Nephron progenitor cell (in vitro differentiated cells): ENCODE measurements around the gene VPREB3.

Source experiments
- DNase-seq: peaks from one replicate; pipeline ENCODE4 v3.0.0; 2021
- H3K27ac Mint-ChIP-seq: 2 replicates; pipeline ENCODE4 v1.8.0; 2021; ENCODE audit warnings: mild to moderate bottlenecking, moderate library complexity, mixed read lengths
- H3K27me3 Mint-ChIP-seq: 2 replicates; pipeline ENCODE4 v1.8.0; 2021; ENCODE audit warnings: mild to moderate bottlenecking, low read depth, mixed read lengths; ENCODE audit not compliant: poor library complexity
- H3K36me3 Mint-ChIP-seq: 2 replicates; pipeline ENCODE4 v1.8.0; 2021; ENCODE audit warnings: low read depth, mixed read lengths
- H3K4me1 Mint-ChIP-seq: 2 replicates; pipeline ENCODE4 v1.8.0; 2021; ENCODE audit warnings: mixed read lengths
- H3K4me3 Mint-ChIP-seq: 2 replicates; pipeline ENCODE4 v1.8.0; 2021; ENCODE audit warnings: mild to moderate bottlenecking, moderate library complexity, mixed read lengths
- H3K9me3 Mint-ChIP-seq: 2 replicates; pipeline ENCODE4 v1.8.0; 2021; ENCODE audit warnings: mild to moderate bottlenecking, moderate library complexity, mixed read lengths
- TF ChIP-seq, protein P1 (sequence below): fragments of 200-600 bp; sonication (generic); IDR thresholded peaks from 2 replicates; pipeline ENCODE4 v1.5.0; 2021; ENCODE audit warnings: antibody characterized with exemption

Gene VPREB3, protein sequence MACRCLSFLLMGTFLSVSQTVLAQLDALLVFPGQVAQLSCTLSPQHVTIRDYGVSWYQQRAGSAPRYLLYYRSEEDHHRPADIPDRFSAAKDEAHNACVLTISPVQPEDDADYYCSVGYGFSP

DNA sequence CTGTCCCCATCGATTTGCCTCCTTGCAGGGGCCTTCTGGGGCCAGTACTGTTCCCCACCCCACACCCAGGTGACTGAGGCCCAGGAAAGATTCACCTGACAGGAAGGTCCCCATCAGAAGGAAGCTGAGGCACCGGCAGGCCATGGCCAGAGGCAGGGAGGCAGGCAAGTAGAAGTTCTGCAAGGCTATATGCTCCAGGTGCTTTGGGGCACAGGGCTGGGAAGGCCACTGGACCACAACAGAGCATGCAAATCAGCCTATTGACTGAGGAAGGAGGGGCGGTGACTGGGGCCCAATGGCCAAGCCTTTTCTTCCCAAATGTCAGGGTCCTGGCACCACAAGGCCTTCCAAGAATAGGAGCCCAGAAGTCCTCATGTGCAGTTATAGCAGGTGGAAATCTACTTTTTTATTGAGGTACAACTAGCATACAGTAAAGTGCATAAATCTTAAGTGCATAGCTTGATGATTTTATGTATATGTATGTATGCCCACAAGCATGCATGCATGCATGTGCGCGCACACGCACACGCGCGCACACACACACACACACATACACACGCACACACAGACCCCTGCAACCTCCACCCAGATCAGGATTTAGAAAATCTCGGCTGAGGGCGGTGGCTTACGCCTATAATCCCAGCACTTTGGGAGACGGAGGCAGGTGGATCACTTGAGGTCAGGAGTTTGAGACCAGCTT is at the start of gene VPREB3:
TSS of gene VPREB3 (minus strand) at position 206 of the 700 bp plus-strand sequence. CDS start at position 144, 62 bp downstream.
- peaks cover 13% of the 10 kb centered on the region for H3K27me3 Mint-ChIP-seq
- H3K9me3 Mint-ChIP-seq = no peaks in the 10 kb centered on the region
- H3K27ac Mint-ChIP-seq = no peak within 1 kb of the TSS
- H3K4me1 Mint-ChIP-seq = peaks cover 41% of the 10 kb centered on the region
- no peak for DNase-seq
- TF ChIP-seq, protein P1, sequence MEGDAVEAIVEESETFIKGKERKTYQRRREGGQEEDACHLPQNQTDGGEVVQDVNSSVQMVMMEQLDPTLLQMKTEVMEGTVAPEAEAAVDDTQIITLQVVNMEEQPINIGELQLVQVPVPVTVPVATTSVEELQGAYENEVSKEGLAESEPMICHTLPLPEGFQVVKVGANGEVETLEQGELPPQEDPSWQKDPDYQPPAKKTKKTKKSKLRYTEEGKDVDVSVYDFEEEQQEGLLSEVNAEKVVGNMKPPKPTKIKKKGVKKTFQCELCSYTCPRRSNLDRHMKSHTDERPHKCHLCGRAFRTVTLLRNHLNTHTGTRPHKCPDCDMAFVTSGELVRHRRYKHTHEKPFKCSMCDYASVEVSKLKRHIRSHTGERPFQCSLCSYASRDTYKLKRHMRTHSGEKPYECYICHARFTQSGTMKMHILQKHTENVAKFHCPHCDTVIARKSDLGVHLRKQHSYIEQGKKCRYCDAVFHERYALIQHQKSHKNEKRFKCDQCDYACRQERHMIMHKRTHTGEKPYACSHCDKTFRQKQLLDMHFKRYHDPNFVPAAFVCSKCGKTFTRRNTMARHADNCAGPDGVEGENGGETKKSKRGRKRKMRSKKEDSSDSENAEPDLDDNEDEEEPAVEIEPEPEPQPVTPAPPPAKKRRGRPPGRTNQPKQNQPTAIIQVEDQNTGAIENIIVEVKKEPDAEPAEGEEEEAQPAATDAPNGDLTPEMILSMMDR = no peak
- peaks cover 6% of the 10 kb centered on the region for H3K36me3 Mint-ChIP-seq
- no peak within 1 kb of the TSS for H3K4me3 Mint-ChIP-seq

DNA sequence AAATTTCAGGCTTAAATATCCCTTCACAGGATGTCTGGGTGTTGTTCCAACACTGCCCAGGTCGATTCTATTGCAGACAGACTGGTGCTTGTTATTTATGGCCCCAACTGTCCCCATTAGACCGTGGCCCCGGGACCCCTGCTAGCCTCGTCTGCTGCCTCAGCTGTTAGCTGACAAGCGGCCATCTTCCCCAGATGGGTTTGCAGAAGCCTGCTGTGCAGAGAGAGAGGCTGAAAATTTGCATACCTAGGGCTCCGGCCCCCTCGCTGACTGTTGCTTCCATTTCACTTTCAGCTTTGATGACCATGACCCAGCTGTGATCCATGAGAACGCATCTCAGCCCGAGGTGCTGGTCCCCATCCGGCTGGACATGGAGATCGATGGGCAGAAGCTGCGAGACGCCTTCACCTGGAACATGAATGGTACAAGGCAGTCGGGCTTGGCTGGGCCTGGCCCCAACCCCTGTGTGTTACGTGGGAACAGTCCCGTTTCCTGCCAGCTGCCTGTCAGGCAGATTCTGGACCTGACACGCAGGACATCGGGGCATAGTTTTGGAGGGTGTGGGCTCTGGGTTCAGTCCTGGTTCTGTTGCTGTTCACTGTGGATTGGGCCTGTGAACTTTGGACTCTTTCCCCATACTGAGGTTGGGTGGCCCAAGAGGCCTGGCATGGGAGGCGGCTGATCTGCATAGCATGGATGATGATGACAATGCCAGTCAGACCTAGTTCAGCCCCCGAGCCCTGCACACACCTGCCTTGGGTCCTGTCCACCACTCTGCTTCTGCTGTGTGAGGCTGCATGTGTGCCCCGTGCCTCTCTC is 49.0 kb upstream of the VPREB3 start:
- Mint-ChIP-seq H3K4me3 (no peak overlapping the region), H3K4me1 (peaks cover 8% of the 10 kb centered on the region), H3K36me3 (peaks cover 90% of the 10 kb centered on the region), H3K9me3 (no peaks in the 10 kb centered on the region), H3K27me3 (peaks cover 3% of the 10 kb centered on the region), H3K27ac (peak overlapping the region; percentile 61)
- TF ChIP-seq, protein P1 = no peak
- no peak for DNase-seq

DNA sequence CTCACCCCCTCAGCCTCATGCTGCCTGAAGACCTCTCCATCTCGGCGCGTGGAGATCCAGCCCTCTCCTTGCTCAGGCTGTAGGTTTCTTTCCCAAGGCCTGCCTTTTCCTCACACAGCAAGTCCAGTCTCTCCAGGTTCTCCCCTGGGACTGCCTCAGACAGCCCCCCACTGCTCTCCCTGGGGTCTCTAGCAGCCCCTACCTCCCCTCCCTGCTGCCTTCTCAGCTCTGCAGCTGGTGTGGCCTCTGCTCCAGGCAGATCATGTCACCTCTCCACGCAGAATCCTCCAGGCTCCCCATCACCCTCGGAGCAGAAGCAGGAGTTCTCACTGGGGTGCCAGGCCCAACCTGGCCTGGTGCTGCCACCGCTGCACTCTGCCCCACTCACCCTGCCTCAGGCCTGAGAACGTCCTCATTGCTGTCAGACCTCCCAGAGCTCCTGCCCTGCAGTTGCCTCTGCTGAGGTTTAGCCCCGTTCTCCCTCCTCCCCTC is 47.7 kb upstream of the VPREB3 start:
- no peaks in the 10 kb centered on the region for H3K9me3 Mint-ChIP-seq
- peak overlapping the region; percentile 73 for H3K27ac Mint-ChIP-seq
- no peak overlapping the region for H3K4me3 Mint-ChIP-seq
- H3K4me1 Mint-ChIP-seq = peaks cover 8% of the 10 kb centered on the region
- TF ChIP-seq, protein P1 = no peak
- DNase-seq = no peak
- peaks cover 88% of the 10 kb centered on the region for H3K36me3 Mint-ChIP-seq
- peaks cover 3% of the 10 kb centered on the region for H3K27me3 Mint-ChIP-seq

DNA sequence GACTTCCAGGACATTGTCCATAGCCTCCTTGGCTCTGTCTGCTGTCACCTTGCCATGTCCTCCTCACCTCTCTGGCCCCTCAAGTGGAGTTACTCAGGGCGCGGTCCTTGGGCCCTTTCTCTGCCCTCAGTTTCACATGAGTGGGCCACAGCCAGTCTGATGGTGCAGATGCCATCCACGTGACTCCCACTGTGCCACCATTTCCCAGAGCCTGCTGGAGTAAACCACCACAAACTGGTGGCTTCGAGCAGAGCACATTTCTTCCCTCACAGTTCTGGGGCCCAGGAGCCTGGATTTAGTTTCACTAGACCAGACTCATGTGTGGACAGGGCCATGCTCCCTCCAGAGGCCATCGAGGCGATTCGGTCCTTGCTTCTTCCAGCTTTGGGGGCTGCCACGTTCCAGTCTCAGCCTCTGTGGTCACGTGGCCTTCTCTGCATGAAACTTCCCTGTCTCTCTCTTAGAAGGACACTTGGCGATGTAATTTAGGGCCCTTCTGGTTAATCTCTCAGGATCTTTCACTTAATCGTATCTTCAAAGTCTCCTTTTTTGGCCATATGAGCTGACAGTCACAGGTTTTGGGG is 47.1 kb upstream of the VPREB3 start:
- TF ChIP-seq, protein P1 = no peak
- Mint-ChIP-seq H3K4me1 (peaks cover 8% of the 10 kb centered on the region), H3K27me3 (no peaks in the 10 kb centered on the region), H3K4me3 (no peak overlapping the region), H3K27ac (peak overlapping the region; percentile 73), H3K9me3 (no peaks in the 10 kb centered on the region), H3K36me3 (peaks cover 88% of the 10 kb centered on the region)
- no peak for DNase-seq

DNA sequence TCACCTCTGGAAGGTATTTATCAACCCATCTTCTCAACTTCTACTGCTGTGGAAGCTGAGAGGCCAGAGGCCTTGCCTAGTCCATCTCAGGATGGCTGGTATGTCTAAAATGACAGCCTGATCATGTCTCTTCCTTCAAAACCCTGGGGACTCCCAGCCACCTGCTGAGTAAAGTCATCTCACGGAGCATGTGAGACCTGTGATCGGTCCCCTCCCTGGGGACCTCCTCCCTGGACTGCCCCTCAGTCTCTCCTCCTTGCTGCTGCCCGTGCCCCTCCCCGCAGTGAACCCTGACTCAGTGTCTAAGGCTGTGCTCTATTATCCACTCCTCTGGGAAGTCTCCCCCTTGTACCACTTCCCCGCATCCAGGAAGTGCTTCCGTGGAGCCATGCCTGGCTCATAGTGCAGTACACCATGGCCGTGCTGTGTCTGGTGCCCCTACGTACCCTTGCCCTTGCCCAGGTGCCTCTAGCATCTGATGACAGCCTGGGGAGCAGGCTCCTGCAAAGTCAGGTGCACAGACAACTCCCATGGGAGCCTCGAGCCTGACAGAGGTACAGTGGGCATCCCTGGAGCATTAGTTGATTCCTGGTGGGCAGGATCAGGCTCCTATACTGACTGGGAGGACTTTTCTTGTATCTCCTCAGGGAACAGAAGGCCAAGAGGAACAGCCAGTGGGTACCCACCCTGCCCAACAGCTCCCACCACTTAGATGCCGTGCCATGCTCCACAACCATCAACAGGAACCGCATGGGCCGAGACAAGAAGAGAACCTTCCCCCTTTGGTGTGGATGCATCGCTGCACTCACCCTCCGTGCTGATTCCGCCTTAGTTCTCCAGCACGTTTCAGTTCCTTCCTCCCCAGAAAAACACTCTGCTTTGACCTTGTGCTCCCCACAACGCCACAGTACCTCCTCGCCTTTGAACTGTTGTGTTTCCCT is 46.3 kb upstream of the VPREB3 start:
- DNase-seq = no peak
- Mint-ChIP-seq H3K9me3 (no peaks in the 10 kb centered on the region), H3K27ac (peak overlapping the region; percentile 71), H3K27me3 (no peaks in the 10 kb centered on the region), H3K4me1 (peaks cover 8% of the 10 kb centered on the region), H3K36me3 (peaks cover 88% of the 10 kb centered on the region), H3K4me3 (no peak overlapping the region)
- TF ChIP-seq, protein P1 = no peak
